Measurements from ENCODE around the gene STN1. TPM values are rescaled to one million over a fixed set of nuclear protein-coding genes. Genes with fewer than 3 reads are reported as not detected.

The STN1 gene
- total RNA-seq, 2 experiments from 2014 or later = 34.4 to 37.4 TPM

DNA sequence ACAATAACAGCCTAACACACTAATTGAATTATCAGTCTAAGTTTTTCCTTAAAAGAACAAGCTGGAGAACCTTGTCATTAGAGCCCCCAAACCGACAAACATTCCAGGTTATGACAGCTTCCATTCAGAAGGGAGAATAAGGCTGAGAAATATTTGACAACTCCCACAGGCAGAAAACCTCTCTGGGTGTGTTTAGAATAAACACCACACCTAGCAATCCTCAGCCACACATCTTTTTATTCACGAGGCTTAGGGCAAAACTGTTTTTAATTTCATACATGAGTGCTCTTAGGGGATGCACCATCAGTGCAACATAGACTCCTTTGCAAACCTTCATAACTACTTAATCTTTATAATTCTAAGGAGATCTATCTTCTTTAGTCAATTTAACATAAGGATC lies 24.2 kb downstream of the STN1 start:
- H3K27ac Mint-ChIP-seq = peak overlapping the region; percentile 84
- ATAC-seq = no peak
- H3K36me3 Mint-ChIP-seq (ENCODE audit: low read depth) = peaks cover 37% of the 10 kb centered on the region
- H3K9me3 Mint-ChIP-seq (ENCODE audit: low read depth) = no peaks in the 10 kb centered on the region
- H3K4me3 Mint-ChIP-seq = no peak overlapping the region
- intact Hi-C loops (cut with DNase I, micrococcal nuclease) = no loop called here
- CTCF ChIA-PET = interaction anchor here (0.8 to 1.9 kb wide), 4 partner anchors 9 to 181 kb away, joined by 3 to 8 read pairs (median 6); no protein-coding TSS in a partner anchor
- H3K4me1 Mint-ChIP-seq = peaks cover 53% of the 10 kb centered on the region
- POLR2A ChIA-PET = no interaction called here
- H3K27me3 Mint-ChIP-seq = no peaks in the 10 kb centered on the region
- DNase-seq = no peak

DNA sequence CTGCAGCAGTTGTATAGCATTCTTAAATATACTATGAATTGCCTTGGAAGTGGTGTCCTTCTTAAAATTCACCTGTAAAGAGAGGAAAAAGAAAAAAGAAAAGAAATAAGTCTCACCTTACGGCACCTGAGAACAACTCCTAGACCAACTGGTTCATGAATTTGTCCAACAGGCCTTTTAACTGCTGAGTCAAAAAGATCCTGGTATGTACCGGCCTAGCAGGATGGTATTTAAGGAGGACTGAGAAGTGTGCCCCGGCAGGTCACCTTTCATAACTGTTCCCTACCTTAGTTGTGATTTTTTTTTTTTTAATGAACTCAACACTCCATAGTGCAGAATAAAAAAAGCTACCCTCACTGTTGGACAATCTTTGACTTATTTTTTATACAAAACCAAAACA lies 25.8 kb downstream of the STN1 start:
- ATAC-seq (no peak), DNase-seq (no peak)
- intact Hi-C loops (cut with DNase I, micrococcal nuclease) = no loop called here
- Mint-ChIP-seq H3K27me3 (no peaks in the 10 kb centered on the region), H3K9me3 (ENCODE audit: low read depth) (no peaks in the 10 kb centered on the region), H3K4me1 (peaks cover 60% of the 10 kb centered on the region), H3K36me3 (ENCODE audit: low read depth) (peaks cover 39% of the 10 kb centered on the region), H3K27ac (no peak overlapping the region), H3K4me3 (no peak overlapping the region)
- CTCF ChIA-PET = interaction anchor here (0.5 to 1.0 kb wide), 3 partner anchors 134 to 419 kb away, joined by 3 to 4 read pairs (median 3); no protein-coding TSS in a partner anchor
- POLR2A ChIA-PET = no interaction called here

DNA sequence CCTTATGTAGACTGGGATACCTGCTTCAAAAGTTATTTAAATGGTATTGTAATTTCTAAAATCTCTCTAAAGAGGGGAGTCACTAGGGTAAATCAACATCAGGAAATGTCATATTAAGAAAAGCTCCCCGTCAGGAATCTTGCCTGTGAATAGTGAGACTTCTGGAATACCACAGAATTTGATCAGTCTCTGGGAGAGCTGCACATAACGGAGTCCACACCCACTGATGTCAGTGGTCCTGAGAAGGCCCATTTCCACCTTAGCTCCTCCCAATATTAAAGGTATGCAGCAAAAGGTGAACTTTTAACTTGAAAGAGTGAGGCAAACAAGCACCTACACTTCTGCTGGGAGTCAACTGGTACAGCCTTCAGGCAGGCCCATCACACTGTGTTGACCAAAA lies 27.3 kb downstream of the STN1 start:
- CTCF ChIA-PET = interaction anchor here (0.8 to 2.0 kb wide), 11 partner anchors 9 to 384 kb away, joined by 3 to 10 read pairs (median 5); no protein-coding TSS in a partner anchor
- H3K4me3 Mint-ChIP-seq = no peak overlapping the region
- peak overlapping the region; percentile 59 for H3K27ac Mint-ChIP-seq
- no peak for DNase-seq
- H3K36me3 Mint-ChIP-seq (ENCODE audit: low read depth) = peaks cover 35% of the 10 kb centered on the region
- no peak for ATAC-seq
- H3K27me3 Mint-ChIP-seq = no peaks in the 10 kb centered on the region
- no peaks in the 10 kb centered on the region for H3K9me3 Mint-ChIP-seq (ENCODE audit: low read depth)
- H3K4me1 Mint-ChIP-seq = peaks cover 55% of the 10 kb centered on the region
- intact Hi-C loops (cut with DNase I, micrococcal nuclease) = no loop called here
- POLR2A ChIA-PET = interaction anchor here (1.3 kb wide), 1 partner anchor 9 kb away, joined by 4 read pairs; no protein-coding TSS in a partner anchor

DNA sequence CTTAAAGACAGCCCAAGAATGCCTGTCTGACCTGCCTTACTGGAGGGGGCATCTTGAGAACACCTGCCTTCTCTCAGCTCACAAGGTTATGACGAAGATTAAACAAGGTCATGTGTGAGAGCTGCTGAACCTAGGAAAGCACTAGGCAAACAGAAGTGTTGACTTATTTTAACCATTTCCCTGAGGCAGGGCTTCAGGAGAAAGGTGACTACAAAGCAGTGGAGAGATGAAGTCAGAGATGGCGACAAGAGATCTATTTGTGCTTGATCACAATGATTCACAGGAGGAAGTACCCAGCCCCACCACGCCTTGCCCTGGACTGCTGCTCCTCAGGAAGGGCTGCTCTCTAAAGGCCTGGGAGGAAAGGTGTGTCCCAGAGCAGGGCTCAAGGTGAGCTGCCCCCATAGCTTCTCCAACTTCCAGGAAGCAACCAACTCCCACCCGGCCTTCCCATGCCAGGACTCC lies 27.8 kb downstream of the STN1 start:
- peaks cover 32% of the 10 kb centered on the region for H3K36me3 Mint-ChIP-seq (ENCODE audit: low read depth)
- DNase-seq = peak; percentile 51
- CTCF ChIA-PET = interaction anchor here (0.6 to 2.0 kb wide), 14 partner anchors 9 to 1015 kb away, joined by 3 to 10 read pairs (median 4); no protein-coding TSS in a partner anchor
- H3K9me3 Mint-ChIP-seq (ENCODE audit: low read depth) = no peaks in the 10 kb centered on the region
- H3K4me3 Mint-ChIP-seq = no peak overlapping the region
- H3K27me3 Mint-ChIP-seq = no peaks in the 10 kb centered on the region
- peak; percentile 72 for ATAC-seq
- peaks cover 51% of the 10 kb centered on the region for H3K4me1 Mint-ChIP-seq
- intact Hi-C loops (cut with DNase I, micrococcal nuclease) = no loop called here
- peak overlapping the region; percentile 59 for H3K27ac Mint-ChIP-seq
- POLR2A ChIA-PET = interaction anchor here (0.6 to 1.3 kb wide), 2 partner anchors 9 to 46 kb away, joined by 3 to 4 read pairs; no protein-coding TSS in a partner anchor

DNA sequence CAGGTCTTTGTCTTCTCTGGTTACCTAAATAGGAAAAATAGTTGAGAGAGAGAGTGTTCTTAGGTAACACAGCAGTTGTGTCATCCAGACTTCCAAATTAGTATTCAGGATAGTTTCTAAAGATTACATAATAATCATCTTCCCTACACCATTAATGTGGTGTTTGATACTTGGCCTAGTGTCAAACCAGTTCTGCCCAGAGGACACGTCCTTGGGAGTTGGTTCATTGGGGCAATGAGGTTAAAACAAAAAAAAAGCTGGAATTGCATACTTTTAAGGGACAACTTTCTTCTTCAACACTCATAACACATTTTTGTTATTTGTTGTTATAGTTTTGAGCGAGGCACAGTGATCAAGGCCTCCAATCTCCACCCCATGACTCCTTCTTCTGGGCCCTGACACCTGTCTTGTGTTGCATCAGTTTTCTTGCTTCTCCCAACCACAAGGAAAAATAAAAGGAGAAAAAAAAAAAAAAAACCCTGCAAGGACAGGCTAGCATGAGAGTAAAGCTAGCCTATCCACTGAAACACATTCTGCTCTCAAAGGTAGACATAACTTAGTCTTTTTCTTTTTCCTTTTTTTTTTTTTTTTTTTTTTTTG lies 28.8 kb downstream of the STN1 start:
- ChIA-PET CTCF (interaction anchor here (0.7 to 2.0 kb wide), 9 partner anchors 12 to 637 kb away, joined by 3 to 10 read pairs (median 3); no protein-coding TSS in a partner anchor), POLR2A (interaction anchor here (0.6 kb wide), 1 partner anchor 47 kb away, joined by 3 read pairs; no protein-coding TSS in a partner anchor)
- Mint-ChIP-seq H3K4me3 (no peak overlapping the region), H3K27ac (peak overlapping the region; percentile 83), H3K9me3 (ENCODE audit: low read depth) (no peaks in the 10 kb centered on the region), H3K4me1 (peaks cover 41% of the 10 kb centered on the region), H3K36me3 (ENCODE audit: low read depth) (peaks cover 32% of the 10 kb centered on the region), H3K27me3 (no peaks in the 10 kb centered on the region)
- intact Hi-C loops (cut with DNase I, micrococcal nuclease) = loop anchor here (2.0 to 5.0 kb wide), 4 partner anchors 78 to 193 kb away; partner anchors contain the start of gene SLK (in 1 of the 2)
- ATAC-seq = no peak
- no peak for DNase-seq

DNA sequence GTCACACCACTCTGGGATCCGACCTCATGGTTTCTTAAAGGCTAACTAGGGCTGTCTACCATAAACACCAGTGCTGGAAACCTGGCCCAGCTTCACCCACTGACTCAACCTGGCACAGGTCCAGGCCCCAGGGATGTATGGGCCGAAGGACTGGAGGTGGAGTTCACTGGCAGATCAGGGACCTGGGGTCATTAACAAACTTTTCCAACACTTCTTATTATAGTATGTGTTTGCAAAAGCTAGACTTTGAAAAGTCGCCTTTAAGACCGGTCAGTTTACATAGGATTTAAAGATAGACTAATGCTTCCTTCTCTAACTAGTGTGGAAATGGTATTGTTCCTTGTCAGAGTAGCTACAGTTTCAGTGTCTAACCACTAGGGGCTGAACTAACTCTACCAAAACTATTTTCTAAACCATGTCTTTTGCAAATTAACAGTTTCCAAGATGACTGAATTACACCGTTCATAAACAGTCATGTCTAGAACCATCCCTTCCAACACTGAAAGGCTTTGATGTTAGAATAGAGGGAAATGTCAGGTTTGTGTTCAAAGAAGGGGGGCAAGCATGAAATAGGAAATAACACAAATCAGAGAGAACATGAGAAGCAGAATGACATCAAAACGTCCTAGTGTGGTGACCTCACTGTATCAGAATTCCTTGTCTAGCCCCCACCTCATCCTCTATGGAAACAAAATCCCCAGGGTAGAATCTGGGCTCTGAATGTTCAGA lies 29.7 kb downstream of the STN1 start:
- Mint-ChIP-seq H3K36me3 (ENCODE audit: low read depth) (peaks cover 32% of the 10 kb centered on the region), H3K9me3 (ENCODE audit: low read depth) (no peaks in the 10 kb centered on the region), H3K27ac (peak overlapping the region; percentile 83), H3K4me3 (no peak overlapping the region), H3K4me1 (peaks cover 35% of the 10 kb centered on the region), H3K27me3 (no peaks in the 10 kb centered on the region)
- DNase-seq (peak; percentile 57), ATAC-seq (peak; percentile 82)
- ChIA-PET CTCF (interaction anchor here (0.5 to 5.5 kb wide), 59 partner anchors 10 to 961 kb away, joined by 3 to 76 read pairs (median 4); partner anchors contain the start of genes SFR1 and SLK), POLR2A (interaction anchor here (1.0 kb wide), 1 partner anchor 129 kb away, joined by 3 read pairs; no protein-coding TSS in a partner anchor)
- intact Hi-C loops (cut with DNase I, micrococcal nuclease) = loop anchor here (1.0 to 5.0 kb wide), 9 partner anchors 20 to 321 kb away; partner anchors contain the start of gene SLK (in 2 of the 2)

DNA sequence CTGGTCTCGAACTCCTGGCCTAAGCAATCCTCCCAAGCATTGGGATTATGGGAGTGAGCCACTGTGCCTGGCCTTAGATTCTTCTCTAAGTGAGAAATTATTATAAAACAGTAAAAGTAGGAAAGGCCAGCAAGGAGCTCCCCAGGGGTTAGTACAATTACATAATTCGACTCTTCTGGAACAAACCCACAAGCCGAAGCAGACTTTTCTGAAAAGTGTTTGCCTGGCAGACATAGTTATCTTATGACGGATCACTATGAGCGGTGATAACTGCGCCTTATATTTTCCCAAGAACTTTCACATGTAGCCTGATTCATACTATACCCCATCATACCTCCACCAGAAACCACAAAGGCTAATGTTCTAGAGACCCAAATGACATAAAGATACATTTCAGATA lies 32.4 kb downstream of the STN1 start:
- no peak for ATAC-seq
- Mint-ChIP-seq H3K4me3 (no peak overlapping the region), H3K27me3 (no peaks in the 10 kb centered on the region), H3K4me1 (peaks cover 27% of the 10 kb centered on the region), H3K9me3 (ENCODE audit: low read depth) (no peaks in the 10 kb centered on the region), H3K36me3 (ENCODE audit: low read depth) (peaks cover 32% of the 10 kb centered on the region), H3K27ac (no peak overlapping the region)
- no peak for DNase-seq
- intact Hi-C loops (cut with DNase I, micrococcal nuclease) = loop anchor here (5.0 kb wide), 3 partner anchors 82 to 197 kb away; partner anchors contain the start of gene SLK (in 1 of the 2)
- POLR2A ChIA-PET = no interaction called here
- CTCF ChIA-PET = interaction anchor here (0.7 to 5.5 kb wide), 26 partner anchors 8 to 276 kb away, joined by 3 to 76 read pairs (median 3); no protein-coding TSS in a partner anchor

DNA sequence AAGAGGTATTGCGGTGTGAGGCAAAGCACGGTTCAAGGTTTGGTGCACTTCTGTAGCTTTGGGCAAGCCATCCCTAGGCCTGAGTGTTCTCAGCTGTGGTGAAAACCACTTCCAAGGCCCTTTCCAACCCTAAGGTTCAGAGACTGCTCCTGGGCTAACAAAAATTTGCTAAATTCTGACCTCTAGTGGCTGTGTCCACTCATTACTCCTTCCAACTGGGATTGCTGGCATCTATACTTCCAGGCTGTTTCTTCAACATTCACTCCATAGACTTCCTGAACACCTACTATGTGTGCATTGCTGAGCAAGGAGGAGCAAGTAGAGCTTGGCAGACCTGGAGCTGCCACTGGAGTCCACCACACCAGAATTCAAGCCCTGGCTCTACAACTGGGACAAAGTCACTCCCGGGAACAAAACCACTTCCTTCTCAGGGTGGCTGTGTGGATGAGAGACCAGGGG lies 33.3 kb downstream of the STN1 start:
- no peak for ATAC-seq
- POLR2A ChIA-PET = no interaction called here

DNA sequence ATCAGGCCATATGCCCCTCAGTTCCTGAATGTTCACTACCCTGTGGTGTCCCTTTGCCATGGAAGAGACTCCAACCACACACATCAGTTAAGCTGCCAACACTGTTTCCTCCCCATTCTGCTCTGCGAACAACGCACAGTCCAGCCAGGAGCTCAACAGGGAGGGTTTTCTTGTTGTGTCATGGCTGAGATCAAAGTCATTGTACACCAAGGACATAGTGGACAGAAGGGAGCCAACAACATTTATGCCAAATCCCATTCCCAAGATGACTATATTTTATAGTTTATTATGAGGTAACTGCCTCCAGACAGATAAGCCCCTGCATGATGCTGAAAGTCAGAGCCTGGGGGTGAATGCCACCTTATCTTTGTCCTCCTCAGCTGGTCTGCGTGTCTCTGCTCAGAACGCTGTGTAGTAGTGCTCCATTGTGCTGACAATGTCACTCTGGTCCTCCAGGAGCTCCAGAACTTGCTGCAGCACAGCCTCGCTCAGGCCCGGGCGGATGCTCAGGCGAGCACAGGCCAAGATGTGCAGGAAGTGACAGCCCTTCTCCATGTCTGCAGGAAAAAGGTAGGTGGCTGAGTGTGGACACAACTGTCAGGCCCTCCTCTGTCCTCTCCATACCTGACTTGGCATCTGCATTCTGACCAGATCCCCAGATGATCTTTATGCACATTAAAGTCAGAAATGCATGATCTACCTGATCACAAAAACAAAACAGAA lies 35.5 kb downstream of the STN1 start:
- POLR2A ChIA-PET = no interaction called here
- H3K27me3 Mint-ChIP-seq = no peaks in the 10 kb centered on the region
- CTCF ChIA-PET = no interaction called here
- DNase-seq (no peak), ATAC-seq (no peak)
- peaks cover 2% of the 10 kb centered on the region for H3K4me1 Mint-ChIP-seq
- H3K4me3 Mint-ChIP-seq = no peak overlapping the region
- no peaks in the 10 kb centered on the region for H3K9me3 Mint-ChIP-seq (ENCODE audit: low read depth)
- no peak overlapping the region for H3K27ac Mint-ChIP-seq
- H3K36me3 Mint-ChIP-seq (ENCODE audit: low read depth) = peaks cover 36% of the 10 kb centered on the region
- intact Hi-C loops (cut with DNase I, micrococcal nuclease) = no loop called here

More for the DNA sequence above, 33.3 kb downstream of the STN1 start:
- no peak overlapping the region for H3K4me3 Mint-ChIP-seq
- peaks cover 18% of the 10 kb centered on the region for H3K4me1 Mint-ChIP-seq
- CTCF ChIA-PET = interaction anchor here (0.6 to 5.5 kb wide), 19 partner anchors 9 to 410 kb away, joined by 3 to 76 read pairs (median 3); no protein-coding TSS in a partner anchor
- peak; percentile 22 for DNase-seq
- H3K27me3 Mint-ChIP-seq = no peaks in the 10 kb centered on the region
- intact Hi-C loops (cut with DNase I, micrococcal nuclease) = loop anchor here (1.0 to 5.0 kb wide), 4 partner anchors 83 to 198 kb away; partner anchors contain the start of gene SLK (in 1 of the 2)
- no peak overlapping the region for H3K27ac Mint-ChIP-seq
- peaks cover 34% of the 10 kb centered on the region for H3K36me3 Mint-ChIP-seq (ENCODE audit: low read depth)
- H3K9me3 Mint-ChIP-seq (ENCODE audit: low read depth) = no peaks in the 10 kb centered on the region

DNA sequence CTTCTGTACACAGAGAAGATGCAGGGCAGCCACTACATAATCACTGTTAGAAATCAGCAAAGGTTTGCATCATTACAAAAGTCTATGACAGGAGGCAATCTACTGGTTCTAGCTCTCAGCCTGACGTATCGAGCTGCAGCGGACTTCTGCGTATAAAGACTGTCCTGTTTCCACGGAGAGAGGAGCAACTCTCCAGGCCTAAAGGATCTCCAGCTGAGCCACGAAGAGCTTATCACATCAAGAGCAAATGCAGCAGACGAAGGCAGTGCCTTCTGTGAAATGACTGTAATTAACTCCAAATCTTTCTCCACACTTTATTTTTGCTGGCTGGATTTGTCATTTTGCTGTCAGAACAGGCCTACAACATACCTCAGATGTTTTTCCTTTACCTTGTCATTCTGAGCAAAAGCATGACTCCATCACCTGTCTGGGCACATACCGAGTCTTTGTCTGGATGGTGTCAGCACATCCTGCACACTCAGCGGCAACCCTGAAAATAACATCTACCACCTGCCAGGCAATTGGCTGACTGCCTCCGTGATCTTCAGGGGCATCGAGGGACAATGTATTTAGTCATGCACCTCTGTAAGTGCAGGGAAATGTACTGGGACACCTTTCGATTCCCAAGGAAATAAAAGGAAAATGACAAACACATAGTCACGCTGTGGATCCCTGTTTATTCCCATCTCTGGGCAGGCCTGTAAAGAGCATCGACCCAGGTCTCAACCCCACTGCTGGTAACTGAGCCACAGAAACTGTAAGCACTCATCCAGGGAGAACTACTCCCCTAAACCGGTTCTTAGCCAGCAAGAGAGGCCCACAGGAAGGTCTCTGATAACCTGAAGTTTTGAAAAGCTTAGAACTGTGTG lies 36.3 kb downstream of the STN1 start:
- Mint-ChIP-seq H3K4me3 (no peak overlapping the region), H3K36me3 (ENCODE audit: low read depth) (peaks cover 32% of the 10 kb centered on the region), H3K27me3 (no peaks in the 10 kb centered on the region), H3K4me1 (peaks cover 2% of the 10 kb centered on the region), H3K27ac (no peak overlapping the region), H3K9me3 (ENCODE audit: low read depth) (no peaks in the 10 kb centered on the region)
- ATAC-seq (no peak), DNase-seq (no peak)
- intact Hi-C loops (cut with DNase I, micrococcal nuclease) = no loop called here
- ChIA-PET CTCF (interaction anchor here (0.6 kb wide), 1 partner anchor 111 kb away, joined by 3 read pairs; no protein-coding TSS in a partner anchor), POLR2A (interaction anchor here (1.4 kb wide), 1 partner anchor 9 kb away, joined by 4 read pairs; no protein-coding TSS in a partner anchor)
